ENCODE data around the gene GK2. TPM values are rescaled to one million over a fixed set of nuclear protein-coding genes. Genes with fewer than 3 reads are reported as not detected.

GK2 gene
- total RNA-seq, 1 experiment from 2014 or later, result not detected

- no TSS peak for BruUV-seq (replicated peaks)
- Histone ChIP-seq H3K9me3 (ENCODE audit: control insufficient read depth, insufficient read depth, low read depth, low read length) (no peaks in the 10 kb centered on the region), H3K4me3 (ENCODE audit: low read depth in 2 of 2, low read length in 2 of 2) (no peak overlapping the region), H3K27ac (ENCODE audit: low read length) (no peak overlapping the region), H3K4me1 (ENCODE audit: control insufficient read depth, insufficient read depth, low read length) (no peaks in the 10 kb centered on the region), H3K36me3 (ENCODE audit: control insufficient read depth, insufficient read depth, low read length) (no peaks in the 10 kb centered on the region), H3K27me3 (ENCODE audit: control insufficient read depth, insufficient read depth, low read length) (no peaks in the 10 kb centered on the region)
- no peak for DNase-seq (ENCODE audit: low read depth, low spot score)
- ChIA-PET CTCF (no interaction called here), POLR2A (no interaction called here)
- in situ Hi-C loops (cut with HindIII; ENCODE audit: low pct_unique_long_range_greater_than_20kb, low sequenced_read_pairs), result no loop called here
- no peak for ATAC-seq
- TF ChIP-seq, protein P1, sequence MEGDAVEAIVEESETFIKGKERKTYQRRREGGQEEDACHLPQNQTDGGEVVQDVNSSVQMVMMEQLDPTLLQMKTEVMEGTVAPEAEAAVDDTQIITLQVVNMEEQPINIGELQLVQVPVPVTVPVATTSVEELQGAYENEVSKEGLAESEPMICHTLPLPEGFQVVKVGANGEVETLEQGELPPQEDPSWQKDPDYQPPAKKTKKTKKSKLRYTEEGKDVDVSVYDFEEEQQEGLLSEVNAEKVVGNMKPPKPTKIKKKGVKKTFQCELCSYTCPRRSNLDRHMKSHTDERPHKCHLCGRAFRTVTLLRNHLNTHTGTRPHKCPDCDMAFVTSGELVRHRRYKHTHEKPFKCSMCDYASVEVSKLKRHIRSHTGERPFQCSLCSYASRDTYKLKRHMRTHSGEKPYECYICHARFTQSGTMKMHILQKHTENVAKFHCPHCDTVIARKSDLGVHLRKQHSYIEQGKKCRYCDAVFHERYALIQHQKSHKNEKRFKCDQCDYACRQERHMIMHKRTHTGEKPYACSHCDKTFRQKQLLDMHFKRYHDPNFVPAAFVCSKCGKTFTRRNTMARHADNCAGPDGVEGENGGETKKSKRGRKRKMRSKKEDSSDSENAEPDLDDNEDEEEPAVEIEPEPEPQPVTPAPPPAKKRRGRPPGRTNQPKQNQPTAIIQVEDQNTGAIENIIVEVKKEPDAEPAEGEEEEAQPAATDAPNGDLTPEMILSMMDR (IDR thresholded peaks at IDR 0.05), result no peak
- TF ChIP-seq TCF7L2 (IDR thresholded peaks at IDR 0.05; ENCODE audit: low read depth, low read length) (no peak), SIN3A (IDR thresholded peaks at IDR 0.05; ENCODE audit: borderline replicate concordance, insufficient read depth, low read depth, low read length) (no peak), POLR2AphosphoS5 (IDR thresholded peaks at IDR 0.05; ENCODE audit: low read depth, low read length) (no peak)
- TF ChIP-seq, protein P2, sequence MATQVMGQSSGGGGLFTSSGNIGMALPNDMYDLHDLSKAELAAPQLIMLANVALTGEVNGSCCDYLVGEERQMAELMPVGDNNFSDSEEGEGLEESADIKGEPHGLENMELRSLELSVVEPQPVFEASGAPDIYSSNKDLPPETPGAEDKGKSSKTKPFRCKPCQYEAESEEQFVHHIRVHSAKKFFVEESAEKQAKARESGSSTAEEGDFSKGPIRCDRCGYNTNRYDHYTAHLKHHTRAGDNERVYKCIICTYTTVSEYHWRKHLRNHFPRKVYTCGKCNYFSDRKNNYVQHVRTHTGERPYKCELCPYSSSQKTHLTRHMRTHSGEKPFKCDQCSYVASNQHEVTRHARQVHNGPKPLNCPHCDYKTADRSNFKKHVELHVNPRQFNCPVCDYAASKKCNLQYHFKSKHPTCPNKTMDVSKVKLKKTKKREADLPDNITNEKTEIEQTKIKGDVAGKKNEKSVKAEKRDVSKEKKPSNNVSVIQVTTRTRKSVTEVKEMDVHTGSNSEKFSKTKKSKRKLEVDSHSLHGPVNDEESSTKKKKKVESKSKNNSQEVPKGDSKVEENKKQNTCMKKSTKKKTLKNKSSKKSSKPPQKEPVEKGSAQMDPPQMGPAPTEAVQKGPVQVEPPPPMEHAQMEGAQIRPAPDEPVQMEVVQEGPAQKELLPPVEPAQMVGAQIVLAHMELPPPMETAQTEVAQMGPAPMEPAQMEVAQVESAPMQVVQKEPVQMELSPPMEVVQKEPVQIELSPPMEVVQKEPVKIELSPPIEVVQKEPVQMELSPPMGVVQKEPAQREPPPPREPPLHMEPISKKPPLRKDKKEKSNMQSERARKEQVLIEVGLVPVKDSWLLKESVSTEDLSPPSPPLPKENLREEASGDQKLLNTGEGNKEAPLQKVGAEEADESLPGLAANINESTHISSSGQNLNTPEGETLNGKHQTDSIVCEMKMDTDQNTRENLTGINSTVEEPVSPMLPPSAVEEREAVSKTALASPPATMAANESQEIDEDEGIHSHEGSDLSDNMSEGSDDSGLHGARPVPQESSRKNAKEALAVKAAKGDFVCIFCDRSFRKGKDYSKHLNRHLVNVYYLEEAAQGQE (IDR thresholded peaks at IDR 0.05; ENCODE audit: insufficient read depth in 1 of 2, low read depth in 2 of 2, low read length in 1 of 2), result no peak
- intact Hi-C loops (cut with micrococcal nuclease; ENCODE audit: unreplicated experiment), result no loop called here
Measured at GRCh38 chr4:79425586-79425985, 17.6 kb upstream of the GK2 start.

- no TSS peak for BruUV-seq (replicated peaks)
- intact Hi-C loops (cut with micrococcal nuclease; ENCODE audit: unreplicated experiment), result no loop called here
- ChIA-PET CTCF (no interaction called here), POLR2A (no interaction called here)
- TF ChIP-seq, protein P1 (IDR thresholded peaks at IDR 0.05), result no peak
- TF ChIP-seq, protein P2 (IDR thresholded peaks at IDR 0.05; ENCODE audit: insufficient read depth in 1 of 2, low read depth in 2 of 2, low read length in 1 of 2), result no peak
- TF ChIP-seq SIN3A (IDR thresholded peaks at IDR 0.05; ENCODE audit: borderline replicate concordance, insufficient read depth, low read depth, low read length), result no peak
- no peak for TF ChIP-seq TCF7L2 (IDR thresholded peaks at IDR 0.05; ENCODE audit: low read depth, low read length)
- TF ChIP-seq POLR2AphosphoS5 (IDR thresholded peaks at IDR 0.05; ENCODE audit: low read depth, low read length), result no peak
- no peak overlapping the region for H3K4me3 ChIP-seq (ENCODE audit: low read depth in 2 of 2, low read length in 2 of 2)
- no peak overlapping the region for H3K27ac ChIP-seq (ENCODE audit: low read length)
- H3K9me3 ChIP-seq (ENCODE audit: control insufficient read depth, insufficient read depth, low read depth, low read length), result no peaks in the 10 kb centered on the region
- H3K36me3 ChIP-seq (ENCODE audit: control insufficient read depth, insufficient read depth, low read length), result no peaks in the 10 kb centered on the region
- in situ Hi-C loops (cut with HindIII; ENCODE audit: low pct_unique_long_range_greater_than_20kb, low sequenced_read_pairs), result no loop called here
- no peaks in the 10 kb centered on the region for H3K27me3 ChIP-seq (ENCODE audit: control insufficient read depth, insufficient read depth, low read length)
- no peak for DNase-seq (ENCODE audit: low read depth, low spot score)
- no peaks in the 10 kb centered on the region for H3K4me1 ChIP-seq (ENCODE audit: control insufficient read depth, insufficient read depth, low read length)
- no peak for ATAC-seq
Measured at GRCh38 chr4:79421483-79421882, 13.5 kb upstream of the GK2 start.
